ENCODE data around the gene TPST1.
A peak's percentile ranks its signal among the peaks of the same experiment; 100 is the strongest.

The TPST1 gene

DNA sequence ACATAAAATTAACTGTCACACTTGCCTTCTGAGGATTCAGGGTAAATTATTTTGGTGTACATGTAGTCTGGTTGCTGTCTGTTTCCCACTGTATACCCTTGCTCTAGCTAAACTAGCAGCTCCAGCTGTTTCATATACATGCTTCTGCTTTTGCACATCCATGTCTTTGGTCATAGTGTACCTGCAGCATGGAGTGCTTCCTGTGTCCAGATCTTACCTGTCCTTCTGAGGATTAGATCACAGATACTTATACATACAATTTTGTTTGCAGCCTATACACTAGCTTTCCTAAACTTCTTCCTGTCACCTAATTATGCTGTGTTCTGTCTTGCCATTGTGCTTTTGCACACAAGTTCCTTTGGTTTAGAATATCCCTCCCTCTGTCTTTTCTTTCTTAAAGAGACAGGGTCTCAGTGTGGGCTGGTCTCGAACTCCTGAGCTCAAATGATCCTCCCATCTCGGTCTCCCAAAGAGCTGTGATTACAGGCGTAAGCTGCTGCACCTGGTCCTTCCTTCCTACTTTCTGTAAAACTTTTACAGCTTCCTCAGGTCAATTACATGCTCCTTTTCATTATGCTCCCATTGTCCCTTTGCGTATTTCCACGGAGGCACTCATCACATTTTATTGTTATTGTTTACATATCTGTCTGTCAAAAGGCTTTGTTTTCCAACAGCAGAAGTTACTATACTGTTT lies 33.8 kb downstream of the TPST1 start:
- no peak for DNase-seq (ENCODE audit: low spot score)

DNA sequence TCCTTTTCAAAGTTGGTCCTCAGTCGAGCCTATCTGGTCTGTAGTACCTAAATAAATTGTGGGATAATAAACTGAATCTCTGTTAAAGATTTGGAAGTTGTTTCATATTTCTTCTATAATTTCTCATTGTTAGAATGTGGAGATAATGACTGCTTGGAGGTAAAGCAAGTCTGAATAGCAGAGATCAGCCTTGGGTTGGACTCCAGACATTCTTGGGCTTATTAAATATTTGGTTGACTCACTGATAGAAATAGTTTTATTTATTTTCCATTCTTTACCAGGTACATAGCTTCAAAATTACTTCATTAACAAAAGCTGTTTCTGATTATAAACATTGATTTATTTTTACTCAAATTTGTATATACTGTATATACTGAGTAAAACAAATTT lies 34.3 kb downstream of the TPST1 start:
- no peak for DNase-seq (ENCODE audit: low spot score)

DNA sequence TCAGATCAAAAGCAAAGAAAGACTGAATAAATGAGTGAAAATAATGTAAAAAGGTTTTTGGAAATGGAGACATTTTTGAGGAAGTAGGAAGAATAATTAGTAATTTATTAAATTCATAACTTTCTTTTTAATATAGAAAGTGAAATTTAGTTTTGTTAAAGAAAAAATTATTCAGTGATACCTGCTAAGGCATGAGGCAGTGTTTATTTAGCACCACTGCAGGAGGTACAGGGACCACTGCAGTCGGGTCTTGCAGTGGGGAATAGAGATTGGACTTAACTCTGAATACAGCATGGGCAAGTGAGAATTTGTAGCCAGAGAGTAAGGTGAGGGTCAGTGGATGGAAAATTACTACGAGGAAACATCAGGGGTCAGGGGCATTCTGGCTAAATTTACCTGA lies 39.9 kb downstream of the TPST1 start:
- no peak for DNase-seq (ENCODE audit: low spot score)

DNA sequence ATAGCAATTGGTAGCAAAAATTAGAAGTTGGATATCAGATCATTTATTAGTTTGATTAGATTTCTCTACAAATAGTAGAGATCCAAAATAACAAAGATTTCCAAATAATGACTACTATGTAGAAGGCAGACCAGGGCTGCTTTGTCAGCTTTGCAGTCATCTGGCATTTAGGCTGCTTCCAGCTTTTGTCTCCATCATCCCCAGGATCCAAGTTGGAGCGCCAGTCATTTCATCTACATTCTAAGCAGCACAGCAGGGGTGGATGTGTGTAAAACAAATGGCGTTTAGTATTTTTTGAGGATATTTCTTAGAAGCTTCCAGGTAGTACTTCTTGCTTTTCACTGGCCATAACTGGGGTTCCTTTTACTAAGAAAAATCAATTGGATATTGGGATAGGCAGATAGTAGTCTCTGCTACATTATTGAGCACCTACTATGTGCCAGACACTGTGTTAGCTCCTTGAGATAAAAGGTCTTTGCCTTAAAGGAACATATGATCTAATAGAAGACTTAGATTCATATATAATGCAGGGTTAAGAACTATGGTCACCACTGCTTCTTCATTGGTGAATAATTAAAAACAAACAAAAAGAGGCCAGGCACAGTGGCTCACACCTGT lies 41.5 kb downstream of the TPST1 start:
- DNase-seq (ENCODE audit: low spot score): no peak

DNA sequence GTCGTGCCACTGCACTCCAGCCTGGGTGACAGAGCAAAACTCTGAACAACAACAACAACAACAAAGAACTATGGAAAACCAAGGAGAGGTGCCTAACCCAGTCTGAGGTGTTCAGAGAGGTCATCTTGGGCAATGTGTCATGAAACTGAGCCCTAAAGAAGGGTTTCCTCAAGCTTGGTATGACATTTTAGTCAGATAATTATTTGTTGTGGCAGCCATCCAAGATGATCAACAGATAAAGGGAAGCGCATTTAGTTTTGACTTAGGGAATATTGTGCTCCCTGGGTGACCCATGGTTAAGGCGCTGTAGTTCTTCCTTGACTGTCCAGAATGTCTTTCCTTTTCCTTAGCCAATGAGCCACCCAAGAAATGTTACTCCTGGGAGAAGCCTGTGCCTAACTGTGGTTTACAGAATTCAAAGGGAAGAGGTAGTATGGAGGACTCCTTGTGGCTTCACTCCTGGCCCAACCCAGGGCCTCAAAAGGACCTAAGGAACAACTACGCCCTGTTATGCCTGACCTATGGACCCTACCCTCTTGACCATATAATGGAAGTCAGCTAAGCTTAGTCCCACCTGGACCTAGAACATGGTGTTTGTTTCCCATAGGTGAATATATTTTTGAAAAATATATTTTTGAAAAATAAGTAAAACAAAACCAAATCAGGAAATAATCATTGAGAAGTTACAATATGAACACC lies 42.4 kb downstream of the TPST1 start:
- no peak for DNase-seq (ENCODE audit: low spot score)

DNA sequence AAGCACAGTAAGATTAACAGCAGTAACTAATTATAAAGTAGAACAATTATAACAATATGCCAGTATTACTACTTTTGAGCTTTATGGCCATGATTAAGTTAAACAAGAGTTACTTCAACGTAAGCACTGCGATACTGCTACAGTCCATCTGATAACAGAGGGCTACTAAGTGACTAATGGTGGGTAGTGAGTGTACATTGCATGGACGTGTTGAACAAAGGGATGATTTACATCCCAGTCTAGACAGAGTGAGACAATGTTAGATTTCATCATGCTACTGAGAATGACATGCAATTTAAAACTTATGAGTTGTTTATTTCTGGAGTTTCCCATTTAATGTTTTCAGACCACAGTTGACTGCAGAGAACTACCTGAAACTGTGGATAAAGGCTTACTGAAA lies 45.6 kb downstream of the TPST1 start:
- DNase-seq (ENCODE audit: low spot score): no peak

DNA sequence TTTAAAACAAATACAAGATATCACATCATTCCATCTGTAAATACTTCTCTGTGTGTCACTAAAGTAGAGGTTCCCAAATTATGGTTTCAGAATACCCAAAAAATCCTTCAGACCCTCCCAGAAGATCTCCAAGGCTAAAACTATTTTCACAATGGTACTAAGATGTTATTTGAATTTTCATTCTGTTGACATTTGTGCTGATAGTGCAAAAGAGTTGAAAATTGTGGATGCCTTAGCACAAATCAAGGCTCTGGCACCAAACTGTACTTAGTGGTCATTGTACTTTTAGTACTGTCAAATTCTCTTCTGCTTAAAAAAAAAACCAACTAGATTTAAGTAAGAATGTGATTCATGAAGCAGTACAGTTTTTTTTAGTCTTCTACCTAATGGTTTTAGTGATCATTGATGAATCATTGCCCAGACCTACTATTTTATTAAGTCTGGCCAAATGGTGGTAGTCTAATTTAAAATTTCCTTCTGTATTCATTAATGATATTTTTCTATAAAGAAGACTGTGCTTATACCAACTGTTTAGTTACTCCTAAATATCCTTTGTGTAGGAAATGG lies 50.5 kb downstream of the TPST1 start:
- no peak for DNase-seq (ENCODE audit: low spot score)

DNA sequence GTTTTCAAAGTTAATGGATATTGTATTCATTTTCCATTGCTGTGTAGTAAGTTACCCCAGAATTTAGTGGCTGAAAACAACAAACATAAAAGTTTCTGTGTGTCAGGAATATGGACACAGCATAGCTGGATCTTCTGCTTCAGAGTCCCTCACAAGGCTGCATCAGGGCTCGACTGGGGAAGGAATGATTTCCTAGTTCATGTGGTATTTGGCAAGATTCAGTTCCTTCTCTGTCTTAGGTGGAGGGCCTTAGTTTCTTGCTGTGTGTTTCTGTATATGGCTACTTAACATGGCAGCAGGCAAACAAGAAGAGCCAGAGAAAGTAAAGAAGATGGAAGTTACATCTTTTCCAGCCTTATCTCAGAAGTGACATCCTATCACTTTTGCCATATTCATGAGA lies 51.1 kb downstream of the TPST1 start:
- DNase-seq (ENCODE audit: low spot score): no peak

DNA sequence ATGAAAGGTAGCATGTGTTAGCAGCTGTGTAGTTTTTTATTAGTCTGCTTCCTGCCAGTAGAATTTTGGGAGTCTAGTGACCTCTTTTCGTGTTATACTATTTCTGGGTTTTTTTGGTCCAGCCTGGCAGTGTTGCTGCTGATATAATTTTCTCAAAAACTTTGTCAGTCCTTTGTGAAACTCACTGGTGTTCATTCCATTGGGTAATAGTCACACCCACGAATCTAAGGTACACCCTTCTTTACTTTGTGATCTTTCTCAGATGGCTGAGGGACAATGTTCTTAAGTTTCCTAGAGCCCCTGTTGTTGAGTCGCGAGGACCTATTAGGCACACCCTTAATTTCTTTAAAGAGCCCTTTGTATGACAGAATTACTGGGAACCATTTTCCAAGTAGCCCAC lies 52.3 kb downstream of the TPST1 start:
- DNase-seq (ENCODE audit: low spot score): no peak

DNA sequence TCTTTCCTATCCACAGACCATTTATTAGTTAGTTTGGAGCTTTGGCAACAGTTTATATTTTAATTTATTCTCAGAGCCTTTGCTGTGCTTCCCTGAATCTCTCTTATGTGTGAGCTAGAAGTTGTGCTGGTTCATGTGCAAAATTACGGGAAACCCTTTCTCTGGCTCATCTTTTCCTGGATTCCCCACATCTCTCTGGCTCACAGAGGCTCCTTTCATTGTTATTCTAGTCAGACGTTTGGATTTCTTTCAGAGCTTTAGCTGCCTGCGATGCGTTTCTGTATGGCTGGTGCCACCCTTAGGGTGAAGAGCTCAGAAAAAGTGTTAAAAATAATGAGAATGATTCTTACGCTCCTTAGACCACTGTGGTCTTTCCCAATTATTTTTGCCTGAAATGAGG lies 53.3 kb downstream of the TPST1 start:
- no peak for DNase-seq (ENCODE audit: low spot score)

DNA sequence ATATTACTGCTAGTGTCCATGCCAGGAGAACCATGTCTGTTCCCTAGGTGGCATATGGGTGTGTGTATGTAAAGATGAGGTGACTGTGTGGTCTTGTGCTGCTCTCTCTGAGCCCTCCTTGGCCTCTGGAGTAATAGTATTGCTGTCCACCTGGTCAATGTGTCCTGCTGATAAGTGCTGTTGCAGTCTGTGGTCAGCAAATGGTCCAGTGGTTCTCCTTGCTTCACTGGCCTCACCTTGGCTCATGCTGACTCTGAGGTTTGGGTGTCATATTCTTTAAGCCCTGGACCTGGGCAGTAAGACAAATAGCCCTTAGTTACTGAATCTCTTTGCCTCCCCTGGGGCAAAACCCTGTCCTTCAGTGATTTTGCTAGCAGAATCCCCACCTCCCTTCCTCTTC lies 56.8 kb downstream of the TPST1 start:
- no peak for DNase-seq (ENCODE audit: low spot score)

DNA sequence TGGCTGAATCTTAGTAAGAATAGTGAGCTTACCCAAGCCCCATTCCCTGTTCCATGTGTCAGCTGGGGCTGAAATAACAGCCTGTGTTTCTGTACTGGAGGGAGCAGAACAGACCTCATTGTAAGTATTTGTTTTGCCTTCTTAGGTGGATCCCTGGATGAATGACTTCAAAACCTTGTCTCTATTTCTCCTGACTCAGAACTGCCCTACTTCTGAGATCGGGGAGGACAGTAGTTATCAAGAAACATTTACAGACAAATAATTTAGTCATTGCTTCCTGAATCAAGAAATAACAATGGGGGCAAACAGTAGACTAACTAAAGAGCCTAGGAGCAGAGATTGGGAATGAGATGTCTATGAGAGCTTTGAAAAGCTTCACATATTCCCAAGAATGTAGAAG lies 58.8 kb downstream of the TPST1 start:
- DNase-seq (ENCODE audit: low spot score): no peak

DNA sequence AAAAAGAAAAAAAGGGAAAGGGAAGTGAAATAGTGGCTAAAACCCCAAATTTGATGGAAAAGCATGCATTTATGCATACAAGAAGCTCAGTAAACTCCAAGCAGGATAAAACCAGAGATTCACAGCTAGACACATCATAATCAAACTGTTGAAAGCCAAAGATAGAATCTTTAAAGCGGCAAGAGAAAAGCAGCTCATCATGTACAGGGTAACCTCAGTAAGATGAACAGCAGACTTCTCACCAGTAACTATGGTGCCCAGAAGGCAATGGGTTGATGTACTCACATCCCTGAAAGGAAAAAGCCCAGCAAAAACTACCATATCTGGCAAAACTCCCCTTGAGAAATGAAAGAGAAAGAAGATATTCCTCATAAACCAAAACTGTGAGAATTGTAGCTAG lies 60.4 kb downstream of the TPST1 start:
- DNase-seq (ENCODE audit: low spot score): no peak

DNA sequence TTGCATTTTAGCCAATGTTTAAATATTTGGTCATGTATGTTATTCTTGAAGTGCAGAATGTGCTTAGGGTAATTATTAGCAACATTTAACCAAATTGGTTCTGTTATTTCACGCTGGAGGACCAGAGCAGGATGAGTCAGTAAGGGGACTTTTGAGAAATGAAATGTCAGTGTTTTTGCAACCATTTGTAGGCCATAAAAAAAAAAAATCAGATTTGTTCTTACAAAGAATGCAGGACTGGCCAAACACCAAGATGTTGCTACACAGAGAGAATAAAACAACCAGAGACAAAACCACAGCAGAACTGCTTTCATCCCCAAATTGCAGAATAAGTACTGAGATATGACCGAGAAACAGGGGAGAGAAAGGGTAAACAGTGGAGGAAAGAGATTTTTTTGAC lies 62.1 kb downstream of the TPST1 start:
- DNase-seq (ENCODE audit: low spot score): peak; percentile 71

DNA sequence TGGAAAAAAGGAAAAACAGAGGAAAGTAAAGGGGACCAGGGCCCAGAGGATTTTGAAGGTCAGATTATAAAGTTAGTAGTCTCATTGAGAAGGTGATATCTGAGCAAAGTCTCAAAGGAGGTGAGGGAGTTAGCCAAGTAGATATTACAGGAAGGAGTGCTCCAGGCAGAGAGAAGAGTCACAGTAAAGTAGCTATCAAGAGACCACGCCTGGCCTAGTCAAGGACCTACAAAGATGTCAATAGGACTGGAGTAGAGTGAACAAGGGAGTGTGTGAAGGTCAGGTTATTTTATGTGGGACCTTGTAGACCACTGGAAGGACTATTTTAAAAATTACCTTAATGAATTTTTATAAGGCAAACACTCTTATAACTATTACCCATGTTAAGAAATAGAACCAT lies 64.8 kb downstream of the TPST1 start:
- no peak for DNase-seq (ENCODE audit: low spot score)

DNA sequence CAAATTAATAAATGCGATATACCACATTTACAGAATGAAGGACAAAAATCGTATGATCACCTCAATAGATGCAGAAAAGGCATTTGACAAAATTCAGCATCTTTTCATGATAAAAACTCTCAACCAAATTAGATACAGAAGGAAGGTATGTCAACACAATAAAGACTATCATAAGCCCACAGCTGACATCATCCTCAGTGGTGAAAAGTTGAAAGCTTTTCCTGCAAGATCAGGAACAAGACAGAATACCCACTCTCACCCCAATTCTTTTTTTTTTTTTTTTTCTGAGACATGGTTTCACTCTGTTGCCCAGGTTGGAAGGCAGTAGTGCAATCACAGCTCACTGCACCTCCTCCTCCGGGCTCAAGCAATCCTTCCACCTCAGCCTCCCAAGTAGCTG lies 67.2 kb downstream of the TPST1 start:
- no peak for DNase-seq (ENCODE audit: low spot score)

DNA sequence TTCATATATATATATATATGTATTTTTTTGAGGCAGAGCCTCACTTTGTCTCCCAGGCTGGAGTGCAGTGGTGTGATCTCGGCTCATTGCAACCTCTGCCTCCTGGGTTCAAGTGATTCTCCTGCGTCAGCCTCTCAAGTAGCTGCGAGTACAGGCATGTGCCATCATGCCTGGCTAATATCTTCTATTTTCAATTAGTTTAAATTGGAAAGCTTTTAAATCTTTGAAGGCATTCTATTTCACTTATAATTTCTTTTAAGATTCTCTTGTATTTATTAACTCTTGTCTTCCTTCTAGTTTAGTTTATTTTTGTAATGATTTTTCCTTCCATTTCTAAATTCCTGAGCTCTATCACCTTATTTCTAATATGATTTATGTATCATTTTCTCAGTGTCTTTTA lies 71.2 kb downstream of the TPST1 start:
- no peak for DNase-seq (ENCODE audit: low spot score)

DNA sequence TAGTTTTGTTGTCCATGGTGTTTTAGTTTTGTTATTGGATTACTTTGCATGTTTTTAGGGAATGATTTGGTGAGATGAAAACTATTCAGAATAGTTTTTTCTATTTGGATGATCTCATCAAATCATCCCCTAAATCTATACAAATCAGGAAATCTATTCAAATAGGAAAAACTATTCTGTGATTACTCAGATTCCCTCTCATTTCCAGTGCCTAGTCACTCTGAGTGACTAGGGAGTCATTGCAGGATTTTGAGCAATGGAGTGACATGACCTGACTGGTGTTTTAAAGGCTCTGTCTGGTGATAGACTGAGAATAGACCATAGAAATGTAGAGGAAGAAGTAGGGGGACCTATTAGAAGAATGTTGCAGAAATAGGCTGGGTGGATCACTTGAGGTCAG lies 72.4 kb downstream of the TPST1 start:
- no peak for DNase-seq (ENCODE audit: low spot score)

DNA sequence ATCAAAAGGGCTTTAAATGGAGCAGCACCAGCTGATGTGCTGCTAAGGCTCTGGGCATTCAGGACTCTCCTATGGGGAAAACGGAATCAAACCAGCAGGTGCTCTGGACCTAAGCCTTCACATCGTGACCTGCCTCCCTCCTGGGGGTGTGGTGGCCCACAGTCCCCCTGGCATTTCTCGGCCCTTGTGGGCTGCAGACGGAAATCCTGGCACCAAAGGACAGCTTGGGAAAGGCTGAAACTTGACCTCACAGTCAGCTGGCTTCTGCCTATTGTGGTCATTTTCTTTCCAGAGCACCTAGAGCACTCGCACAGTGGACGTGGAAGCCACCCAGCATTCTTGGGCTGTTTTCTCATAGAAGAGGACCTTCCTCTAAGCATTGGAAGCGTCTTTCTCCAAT lies 74.8 kb downstream of the TPST1 start:
- DNase-seq (ENCODE audit: low spot score): no peak

DNA sequence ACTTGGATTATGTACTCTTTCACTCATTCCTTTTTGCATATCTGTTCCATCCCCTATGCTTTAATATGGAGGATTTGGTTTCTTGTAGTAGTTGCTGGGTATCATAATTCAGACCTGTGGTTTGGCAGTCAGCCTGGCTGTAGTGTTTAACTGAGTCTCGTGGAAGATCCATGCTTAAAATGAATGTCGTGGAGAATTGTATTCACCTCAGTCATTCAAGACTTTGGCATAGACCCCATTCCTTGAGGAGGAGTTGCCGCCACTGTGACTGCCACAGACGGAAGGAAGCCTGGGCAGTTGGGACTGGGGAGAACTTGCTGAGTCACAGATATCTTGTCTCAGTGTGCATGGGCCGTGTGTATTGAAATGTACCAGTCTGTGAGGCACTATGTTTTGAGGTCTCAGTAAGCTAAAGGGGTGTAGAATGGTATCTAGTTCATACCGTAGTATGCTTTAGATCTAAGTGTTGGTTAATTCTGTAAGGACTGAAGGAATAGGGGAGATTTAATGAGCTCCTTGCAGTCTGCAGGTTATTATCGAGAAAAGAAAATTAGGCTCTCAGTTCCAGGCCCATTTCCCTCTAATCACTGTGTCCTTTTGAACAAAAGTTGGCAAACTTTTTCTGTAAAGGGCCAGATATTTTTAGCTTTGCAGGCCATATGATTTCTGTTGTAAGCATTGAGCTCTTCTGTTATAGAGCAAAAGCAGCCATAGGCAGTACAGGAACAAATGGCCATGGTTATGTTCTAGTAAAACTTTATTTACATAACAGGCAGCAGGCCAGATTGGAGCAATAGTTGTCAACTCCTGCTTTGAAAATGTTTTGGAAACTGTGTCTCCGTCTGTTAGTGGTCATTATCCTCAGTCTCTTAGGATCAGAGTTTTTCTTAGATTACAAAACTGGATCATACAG lies 76.8 kb downstream of the TPST1 start:
- DNase-seq (ENCODE audit: low spot score): peak; percentile 90

DNA sequence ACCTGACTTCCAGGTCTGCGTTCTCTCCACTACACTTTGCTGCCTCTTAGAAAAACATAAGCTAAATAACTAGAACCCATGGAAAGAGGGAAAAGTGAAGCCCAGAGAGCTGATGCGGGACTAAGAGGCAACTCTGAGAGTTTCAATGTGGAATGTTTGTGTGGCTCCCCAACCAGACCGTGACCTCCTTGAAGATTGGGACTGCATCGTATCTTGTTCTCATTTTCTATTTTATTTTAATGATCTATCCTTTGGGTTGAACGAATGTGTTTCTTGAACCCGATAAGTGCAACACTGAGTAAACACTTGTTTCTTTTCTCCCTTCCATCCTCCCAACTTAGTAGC lies 77.4 kb downstream of the TPST1 start:
- no peak for DNase-seq (ENCODE audit: low spot score)
